Astrocyte of the cerebellum (primary cell): Measurements from ENCODE around the gene PET117.
"Not testable (repeated sequence)": the region's sequence is repeated elsewhere in the genome, so short reads cannot be mapped to it uniquely, and the experiment has no call there.

Source experiments
- DNase-seq: peaks from one replicate; pipeline ENCODE4 v3.0.0-alpha.2; 2011; ENCODE audit warnings: low read depth
- H3K4me3 ChIP-seq: 2 replicates; pipeline ENCODE4 v1.5.1; 2011; ENCODE audit warnings: mild to moderate bottlenecking, low read depth, low read length, moderate library complexity
- in situ Hi-C: cut with HindIII; loops from 2 replicates; pipeline ENCODE4 v1.10.0; 2017; ENCODE audit warnings: low sequenced_read_pairs
- TF ChIP-seq, protein P1 (sequence below): IDR thresholded peaks from 2 replicates; pipeline ENCODE4 v1.5.1; 2012; ENCODE audit warnings: low read length, low read depth, moderate library complexity, mild to moderate bottlenecking; ENCODE audit errors: missing control alignments

PET117 gene

DNA sequence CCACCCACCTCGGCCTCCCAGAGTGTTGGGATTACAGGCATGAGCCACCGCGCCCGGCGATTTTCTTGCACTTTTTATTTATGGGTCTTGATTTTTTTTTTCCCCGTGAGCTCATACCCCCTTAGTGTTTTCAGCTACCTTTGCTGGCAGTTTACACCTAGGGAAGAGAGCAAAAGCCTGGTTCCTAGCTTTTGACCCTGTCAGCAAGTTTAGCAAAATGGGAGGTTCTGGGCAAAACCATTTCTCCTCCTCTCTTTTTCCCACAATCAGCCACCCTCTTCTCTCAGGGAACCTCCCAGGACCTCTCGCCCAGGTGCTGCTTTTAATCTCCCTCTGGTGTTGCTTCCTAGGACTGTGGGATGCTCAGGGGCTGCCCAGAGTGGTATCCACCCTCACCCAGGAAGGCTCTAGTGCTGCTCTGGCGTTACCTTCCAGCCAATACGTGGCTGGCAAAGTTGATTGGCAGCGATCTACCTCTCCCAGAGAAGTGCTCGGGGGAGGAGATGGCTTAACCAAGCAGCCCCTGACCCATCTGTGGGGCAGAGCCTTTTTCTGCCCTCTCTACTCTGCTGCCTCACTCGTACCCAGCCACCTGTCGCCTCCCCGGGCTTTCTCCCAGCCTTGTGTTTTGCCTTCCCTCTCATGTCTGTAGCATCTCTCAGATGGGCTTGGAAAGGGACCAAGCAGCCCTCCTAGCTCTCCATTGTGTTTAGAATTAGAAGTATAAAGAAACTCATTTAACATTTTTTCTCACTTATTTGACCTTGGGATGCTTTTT is 37.4 kb downstream of the PET117 start:
- TF ChIP-seq, protein P1, sequence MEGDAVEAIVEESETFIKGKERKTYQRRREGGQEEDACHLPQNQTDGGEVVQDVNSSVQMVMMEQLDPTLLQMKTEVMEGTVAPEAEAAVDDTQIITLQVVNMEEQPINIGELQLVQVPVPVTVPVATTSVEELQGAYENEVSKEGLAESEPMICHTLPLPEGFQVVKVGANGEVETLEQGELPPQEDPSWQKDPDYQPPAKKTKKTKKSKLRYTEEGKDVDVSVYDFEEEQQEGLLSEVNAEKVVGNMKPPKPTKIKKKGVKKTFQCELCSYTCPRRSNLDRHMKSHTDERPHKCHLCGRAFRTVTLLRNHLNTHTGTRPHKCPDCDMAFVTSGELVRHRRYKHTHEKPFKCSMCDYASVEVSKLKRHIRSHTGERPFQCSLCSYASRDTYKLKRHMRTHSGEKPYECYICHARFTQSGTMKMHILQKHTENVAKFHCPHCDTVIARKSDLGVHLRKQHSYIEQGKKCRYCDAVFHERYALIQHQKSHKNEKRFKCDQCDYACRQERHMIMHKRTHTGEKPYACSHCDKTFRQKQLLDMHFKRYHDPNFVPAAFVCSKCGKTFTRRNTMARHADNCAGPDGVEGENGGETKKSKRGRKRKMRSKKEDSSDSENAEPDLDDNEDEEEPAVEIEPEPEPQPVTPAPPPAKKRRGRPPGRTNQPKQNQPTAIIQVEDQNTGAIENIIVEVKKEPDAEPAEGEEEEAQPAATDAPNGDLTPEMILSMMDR: no peak
- no peak overlapping the region for H3K4me3 ChIP-seq
- in situ Hi-C loops: no loop called here
- DNase-seq: no peak

GRCh38 chr20:18176318-18176785 is 38.7 kb downstream of the PET117 start:
- DNase-seq: no peak
- TF ChIP-seq, protein P1: no peak
- in situ Hi-C loops: no loop called here
- H3K4me3 ChIP-seq: no peak overlapping the region

DNA sequence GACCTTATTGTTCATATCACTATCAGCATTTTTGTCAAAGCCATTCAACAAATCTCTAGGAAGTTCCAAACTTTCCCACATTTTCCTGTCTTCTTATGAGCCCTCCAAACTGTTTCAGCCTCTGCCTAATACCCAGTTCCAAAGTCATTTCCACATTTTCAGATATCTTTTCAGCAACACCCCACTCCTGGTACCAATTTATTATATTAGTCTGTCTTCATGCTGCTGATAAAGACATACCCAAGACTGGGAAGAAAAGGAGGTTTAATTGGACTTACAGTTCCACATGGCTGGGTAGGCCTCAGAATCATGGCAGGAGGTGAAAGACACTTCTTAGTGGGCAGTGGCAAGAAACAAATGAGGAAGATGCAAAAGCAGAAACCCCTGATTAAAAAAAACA is 42.7 kb downstream of the PET117 start:
- H3K4me3 ChIP-seq, DNase-seq, in situ Hi-C loops: not testable (repeated sequence)

- H3K4me3 ChIP-seq: no peak overlapping the region
- TF ChIP-seq, protein P1: no peak
- in situ Hi-C loops: no loop called here
- no peak for DNase-seq
Observed at GRCh38 chr20:18180815-18181214, 43.2 kb downstream of the PET117 start.

- DNase-seq: no peak
- TF ChIP-seq, protein P1: no peak
- H3K4me3 ChIP-seq: no peak overlapping the region
- in situ Hi-C loops: no loop called here
Observed at GRCh38 chr20:18187020-18187419, 49.4 kb downstream of the PET117 start.

DNA sequence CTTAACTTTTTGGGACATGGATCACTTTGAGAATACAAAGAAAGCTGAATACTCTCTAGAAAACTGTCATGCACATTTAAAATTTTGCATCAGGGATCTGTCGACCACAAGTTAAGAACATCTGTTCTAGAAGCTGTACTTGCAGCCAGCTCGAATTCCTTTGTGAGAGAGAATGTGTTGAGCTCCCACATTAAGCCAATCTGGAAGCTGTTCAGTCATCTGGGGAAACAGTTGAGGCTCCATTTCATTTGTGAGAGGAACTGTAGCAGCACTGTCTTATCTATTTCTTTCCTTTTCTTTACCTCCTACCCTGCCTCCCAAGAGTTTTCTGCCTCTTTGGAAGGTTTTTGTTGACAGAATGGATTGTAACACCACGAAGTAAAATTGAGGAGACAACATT is 50.8 kb downstream of the PET117 start:
- H3K4me3 ChIP-seq: no peak overlapping the region
- TF ChIP-seq, protein P1: no peak
- DNase-seq: no peak
- in situ Hi-C loops: no loop called here
